ENCODE measurements around the gene PLEK2.
"Not testable (repeated sequence)": the region's sequence is repeated elsewhere in the genome, so short reads cannot be mapped to it uniquely, and the experiment has no call there.

GRCh38 chr14:67415610-67416009 lies 3.6 kb upstream of the PLEK2 start:
- TF ChIP-seq CTCF (IDR thresholded peaks at IDR 0.05; ENCODE audit: poor library complexity, severe bottlenecking); POLR2AphosphoS5 (IDR thresholded peaks at IDR 0.05); SMC3 (conservative IDR thresholded peaks at IDR 0.05; ENCODE audit: poor library complexity); MXI1 (conservative IDR thresholded peaks at IDR 0.05; ENCODE audit: poor library complexity, severe bottlenecking); REST (IDR thresholded peaks at IDR 0.05; ENCODE audit: borderline replicate concordance); EP300 (conservative IDR thresholded peaks at IDR 0.05; ENCODE audit: poor library complexity, severe bottlenecking); RAD21 (conservative IDR thresholded peaks at IDR 0.05): not testable (repeated sequence)
